Measurements from ENCODE around the gene BCL2L14.
"Not testable (repeated sequence)": the region's sequence is repeated elsewhere in the genome, so short reads cannot be mapped to it uniquely, and the experiment has no call there.

Gene BCL2L14

DNA sequence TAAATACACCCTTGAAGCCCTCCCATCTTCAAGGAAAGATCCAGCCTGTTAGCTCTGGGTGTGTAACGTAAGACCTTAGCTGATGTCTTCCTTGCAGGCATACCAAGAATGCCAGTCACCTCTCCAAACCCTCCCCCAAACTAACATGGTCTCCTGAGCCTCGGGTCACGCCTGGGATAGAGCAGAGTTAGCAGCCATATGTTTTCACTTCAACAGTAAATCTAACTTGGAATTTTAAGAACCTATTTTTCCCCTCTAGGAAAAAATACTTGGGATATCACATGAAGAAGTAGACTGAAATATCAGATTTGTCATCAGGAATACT, 27.9 kb downstream of the BCL2L14 start:
- in situ Hi-C loops (cut with MboI; ENCODE audit: low sequenced_read_pairs): no loop called here

- in situ Hi-C loops (cut with MboI; ENCODE audit: low sequenced_read_pairs): no loop called here
These were observed 28.4 kb downstream of the BCL2L14 start for GRCh38 chr12:12099102-12099501.

GRCh38 chr12:12107678-12108077, 36.9 kb downstream of the BCL2L14 start:
- in situ Hi-C loops (cut with MboI; ENCODE audit: low sequenced_read_pairs): loop anchor here (25.0 kb wide), 1 partner anchor 105 kb away; no protein-coding TSS in a partner anchor

- in situ Hi-C loops (cut with MboI; ENCODE audit: low sequenced_read_pairs): loop anchor here (25.0 kb wide), 1 partner anchor 104 kb away; no protein-coding TSS in a partner anchor
These were observed 37.8 kb downstream of the BCL2L14 start for GRCh38 chr12:12108441-12109058.

- in situ Hi-C loops (cut with MboI; ENCODE audit: low sequenced_read_pairs): loop anchor here (25.0 kb wide), 1 partner anchor 101 kb away; no protein-coding TSS in a partner anchor
These were observed 40.3 kb downstream of the BCL2L14 start for GRCh38 chr12:12110923-12111555.

GRCh38 chr12:12115514-12115913, 44.8 kb downstream of the BCL2L14 start:
- in situ Hi-C loops (cut with MboI; ENCODE audit: low sequenced_read_pairs): loop anchor here (25.0 kb wide), 1 partner anchor 97 kb away; no protein-coding TSS in a partner anchor

- in situ Hi-C loops (cut with MboI; ENCODE audit: low sequenced_read_pairs): loop anchor here (25.0 kb wide), 1 partner anchor 96 kb away; no protein-coding TSS in a partner anchor
These were observed 45.9 kb downstream of the BCL2L14 start for GRCh38 chr12:12116677-12117076.

- in situ Hi-C loops (cut with MboI; ENCODE audit: low sequenced_read_pairs): loop anchor here (25.0 kb wide), 1 partner anchor 91 kb away; no protein-coding TSS in a partner anchor
These were observed 50.3 kb downstream of the BCL2L14 start for GRCh38 chr12:12121061-12121460.

- in situ Hi-C loops (cut with MboI; ENCODE audit: low sequenced_read_pairs): loop anchor here (25.0 kb wide), 1 partner anchor 89 kb away; no protein-coding TSS in a partner anchor
These were observed 52.4 kb downstream of the BCL2L14 start for GRCh38 chr12:12123036-12123604.

DNA sequence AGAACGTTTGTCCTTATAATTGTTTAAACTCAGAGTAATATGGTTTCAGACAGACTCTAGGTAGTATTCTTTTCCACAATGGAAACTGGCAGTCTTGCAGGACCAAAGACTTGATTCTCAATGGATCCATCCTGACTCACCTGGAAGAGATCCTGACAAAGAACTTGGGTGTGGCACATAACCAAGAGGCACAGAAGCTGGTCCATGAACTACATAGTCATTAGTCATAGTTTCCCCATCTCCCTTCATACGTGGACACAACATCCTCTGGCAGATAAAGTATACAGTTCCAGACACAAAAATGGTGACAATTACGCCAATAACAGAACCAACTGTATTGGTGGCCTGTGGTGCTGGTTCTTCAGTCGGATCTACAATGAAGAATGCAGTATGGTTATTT, 55.8 kb downstream of the BCL2L14 start:
- in situ Hi-C loops (cut with MboI; ENCODE audit: low sequenced_read_pairs): no loop called here

- in situ Hi-C loops (cut with MboI; ENCODE audit: low sequenced_read_pairs): no loop called here
These were observed 56.6 kb downstream of the BCL2L14 start for GRCh38 chr12:12127304-12127703.

DNA sequence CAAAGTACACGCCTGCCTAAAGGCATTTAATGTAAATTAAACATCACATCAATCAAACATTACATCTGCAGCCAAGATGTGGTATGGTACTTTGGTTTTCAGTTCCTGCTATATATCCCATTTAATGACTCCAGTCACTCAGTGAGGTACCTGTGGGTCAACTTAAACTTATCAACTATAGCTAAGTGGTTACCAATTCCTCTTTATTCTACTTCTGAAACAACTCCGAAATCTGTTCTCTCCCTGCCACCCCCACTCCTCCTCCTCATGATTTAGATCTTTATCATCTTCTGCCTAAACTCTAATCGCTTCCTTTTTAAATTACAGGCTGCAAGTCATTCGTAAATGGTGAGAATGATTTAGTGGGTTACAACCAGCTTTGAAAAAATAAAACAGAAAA, 57.9 kb downstream of the BCL2L14 start:
- in situ Hi-C loops (cut with MboI; ENCODE audit: low sequenced_read_pairs): no loop called here

- in situ Hi-C loops (cut with MboI; ENCODE audit: low sequenced_read_pairs): no loop called here
These were observed 62.5 kb downstream of the BCL2L14 start for GRCh38 chr12:12133259-12133658.

- in situ Hi-C loops (cut with MboI; ENCODE audit: low sequenced_read_pairs): no loop called here
These were observed 63.0 kb downstream of the BCL2L14 start for GRCh38 chr12:12133785-12134184.

GRCh38 chr12:12138203-12139154, 67.7 kb downstream of the BCL2L14 start:
- in situ Hi-C loops (cut with MboI; ENCODE audit: low sequenced_read_pairs): no loop called here

DNA sequence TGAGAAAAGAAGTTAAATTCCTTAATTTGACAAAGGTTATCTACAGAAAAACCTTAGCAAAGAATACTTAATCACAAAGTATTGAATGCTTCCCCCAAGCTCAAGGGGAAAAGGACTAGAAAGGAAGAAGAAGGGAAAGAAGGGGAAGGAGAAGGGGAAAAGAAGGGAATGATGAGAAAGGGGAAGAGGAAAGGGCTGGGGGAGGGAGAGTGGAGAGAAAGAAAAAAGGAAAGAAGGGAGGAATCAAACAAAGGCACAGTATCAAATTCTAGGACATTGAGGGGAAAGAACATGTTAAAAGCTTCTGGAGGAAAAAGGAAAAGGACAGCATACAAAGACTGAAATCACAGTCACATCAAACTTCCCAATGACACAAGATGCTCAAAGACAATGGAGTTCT, 70.3 kb downstream of the BCL2L14 start:
- in situ Hi-C loops (cut with MboI; ENCODE audit: low sequenced_read_pairs): no loop called here

DNA sequence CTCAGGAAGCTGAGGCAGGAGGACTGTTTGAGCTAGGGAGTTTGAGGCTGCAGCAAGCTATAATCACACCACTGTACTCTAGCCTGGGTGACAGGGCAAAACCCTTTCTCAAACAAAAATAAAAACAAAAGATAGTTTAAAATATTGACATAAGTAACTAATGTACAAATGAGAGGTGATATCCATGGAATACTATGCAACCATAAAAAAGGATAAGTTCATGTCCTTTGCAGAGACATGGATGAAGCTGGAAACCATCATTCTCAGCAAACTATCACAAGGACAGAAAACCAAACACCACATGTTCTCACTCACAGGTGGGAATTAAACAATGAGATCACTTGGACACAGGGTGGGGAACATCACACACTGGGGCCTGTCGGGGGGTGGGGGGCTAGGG, 73.8 kb downstream of the BCL2L14 start:
- in situ Hi-C loops (cut with MboI; ENCODE audit: low sequenced_read_pairs): not testable (repeated sequence)

DNA sequence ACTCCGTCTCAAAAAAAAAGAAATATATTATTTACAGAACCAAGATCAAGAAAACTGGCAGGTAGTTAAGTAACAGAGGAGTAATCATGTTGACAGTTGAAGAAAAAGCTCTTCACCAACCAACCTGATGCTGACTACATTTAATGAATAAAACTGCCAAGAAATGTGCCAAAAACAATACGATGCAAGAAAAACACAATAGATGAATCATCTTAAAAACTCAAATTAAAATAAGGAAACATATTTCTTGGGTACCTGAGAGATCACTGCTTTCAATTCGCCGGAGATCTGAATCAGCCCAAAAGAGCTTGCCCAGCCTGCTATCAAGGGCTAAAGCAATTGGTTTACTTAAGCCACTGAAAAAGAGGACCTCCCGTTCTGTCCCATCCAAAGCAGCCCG, 76.4 kb downstream of the BCL2L14 start:
- in situ Hi-C loops (cut with MboI; ENCODE audit: low sequenced_read_pairs): no loop called here
